Raji (cell line): Measurements from ENCODE around the gene ATP13A4.

Source experiments
- POLR2A ChIP-seq: IDR thresholded peaks from 2 replicates; pipeline ENCODE4 v1.6.1; 2011; ENCODE audit warnings: low read depth, low read length, control low read depth; ENCODE audit not compliant: insufficient read depth

The ATP13A4 gene

DNA sequence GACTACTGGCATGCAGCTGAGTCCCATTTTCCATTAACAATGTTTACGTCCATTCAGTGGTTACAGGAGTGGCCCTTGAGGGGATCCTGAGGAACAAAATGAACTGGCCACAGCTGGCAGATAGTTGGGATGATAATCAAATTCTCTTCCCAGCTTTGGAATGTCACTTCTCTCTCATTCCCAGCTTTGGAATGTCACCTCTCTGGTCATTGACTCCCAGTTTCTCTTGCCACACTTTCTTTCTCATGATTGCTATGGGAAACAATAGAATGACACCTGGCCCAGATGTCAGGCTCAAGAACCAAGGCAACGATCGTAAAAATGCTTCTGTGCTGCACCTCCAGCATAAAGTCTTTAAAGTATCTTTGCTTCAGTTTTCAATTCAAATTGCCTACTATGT lies 34.0 kb downstream of the ATP13A4 start:
- no peak for TF ChIP-seq POLR2A

DNA sequence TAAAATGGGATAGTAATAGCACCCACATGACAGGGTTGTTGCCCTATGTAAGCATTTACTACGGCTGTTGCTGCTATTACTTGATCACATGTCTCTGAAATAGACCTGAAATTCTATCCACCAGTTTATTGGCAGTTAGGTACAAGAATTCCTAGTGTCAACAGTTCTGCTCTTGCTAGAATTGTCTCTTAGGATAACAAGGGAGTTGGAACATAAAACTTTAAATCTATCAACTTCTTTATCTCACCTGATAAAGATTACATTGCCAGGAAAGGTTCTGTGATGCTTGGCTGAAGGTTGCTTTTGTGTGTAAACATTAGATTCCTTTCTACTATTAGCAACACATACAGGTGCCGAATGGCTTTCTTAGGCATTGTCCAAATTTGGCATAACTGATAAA lies 38.7 kb downstream of the ATP13A4 start:
- no peak for TF ChIP-seq POLR2A

DNA sequence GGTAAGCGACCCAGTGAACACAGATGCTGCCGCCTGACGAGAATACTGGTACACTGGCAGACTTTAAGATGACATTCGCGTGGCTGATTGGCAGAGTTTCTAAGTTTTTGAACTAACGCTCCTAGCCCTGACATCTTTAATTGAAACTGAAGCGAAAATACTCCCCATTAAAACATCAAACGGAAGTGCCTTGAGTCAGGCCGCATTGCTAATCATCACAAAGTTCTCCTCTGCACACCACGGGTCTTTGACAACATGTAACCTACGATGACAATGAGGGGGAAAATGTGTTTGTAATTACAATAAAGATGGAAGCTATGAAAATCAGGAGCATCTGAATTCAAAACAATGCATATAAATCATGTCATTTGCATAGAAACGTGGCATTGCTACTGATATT lies 44.5 kb downstream of the ATP13A4 start:
- no peak for TF ChIP-seq POLR2A

DNA sequence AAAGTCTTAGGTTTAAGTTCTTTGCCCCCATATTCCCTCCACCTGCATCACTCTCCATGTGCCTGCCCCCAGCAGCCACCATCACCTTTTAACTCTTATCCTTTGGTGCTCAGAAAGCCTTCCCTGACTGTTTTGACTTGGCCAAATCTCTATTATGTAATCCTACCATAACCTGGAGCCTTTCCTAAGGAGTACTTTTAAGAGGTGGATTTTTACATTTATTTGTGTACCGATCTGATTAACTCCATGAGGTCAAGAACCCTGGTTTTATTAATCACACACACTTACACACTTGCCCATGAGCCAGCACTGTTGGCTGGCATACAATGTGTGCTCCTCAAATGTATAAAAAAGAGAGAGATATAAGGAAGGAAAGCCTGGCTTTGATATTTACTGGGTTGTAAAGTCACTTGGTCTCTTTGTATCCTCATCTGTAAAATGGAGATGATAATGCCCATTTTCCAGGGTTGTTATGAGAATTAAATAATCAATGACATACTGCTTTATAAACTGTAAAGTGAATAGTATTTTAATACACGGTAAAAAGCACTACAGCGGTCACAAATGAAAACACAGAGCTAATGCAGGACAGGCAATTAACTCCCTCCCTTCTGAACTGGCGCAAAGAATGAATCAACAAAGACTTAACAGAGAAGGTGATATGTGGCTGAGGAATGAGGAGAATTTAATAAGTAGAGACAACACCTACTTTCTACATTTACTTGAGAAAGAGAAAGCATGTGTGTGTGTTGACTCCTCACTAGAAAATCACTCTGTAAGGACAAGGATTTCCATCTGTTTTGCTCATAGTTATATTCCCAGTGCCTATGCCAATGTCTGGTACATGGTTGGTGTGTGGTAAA lies 45.4 kb downstream of the ATP13A4 start:
- no peak for TF ChIP-seq POLR2A

DNA sequence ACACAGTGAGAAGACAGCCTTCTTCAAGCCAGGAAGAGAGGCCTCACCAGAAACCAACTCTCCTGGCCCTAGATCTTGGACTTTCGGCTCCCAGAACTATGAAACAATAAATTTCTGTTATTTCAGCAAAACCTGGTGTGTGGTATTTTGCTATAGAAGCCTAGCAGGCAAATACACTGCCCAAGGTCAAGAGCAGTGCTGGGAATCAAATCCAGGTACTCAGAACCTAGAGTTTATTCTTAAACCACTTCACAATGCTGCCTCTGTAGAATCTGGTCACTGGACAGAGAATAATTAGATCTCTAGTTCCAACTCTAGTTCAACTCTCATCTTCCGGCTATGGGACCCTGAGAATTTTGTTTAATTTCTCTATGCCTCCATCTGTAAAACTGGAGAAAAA lies 46.6 kb downstream of the ATP13A4 start:
- TF ChIP-seq POLR2A, result no peak

GRCh38 chr3:193507566-193507965 lies 47.1 kb downstream of the ATP13A4 start:
- no peak for TF ChIP-seq POLR2A

DNA sequence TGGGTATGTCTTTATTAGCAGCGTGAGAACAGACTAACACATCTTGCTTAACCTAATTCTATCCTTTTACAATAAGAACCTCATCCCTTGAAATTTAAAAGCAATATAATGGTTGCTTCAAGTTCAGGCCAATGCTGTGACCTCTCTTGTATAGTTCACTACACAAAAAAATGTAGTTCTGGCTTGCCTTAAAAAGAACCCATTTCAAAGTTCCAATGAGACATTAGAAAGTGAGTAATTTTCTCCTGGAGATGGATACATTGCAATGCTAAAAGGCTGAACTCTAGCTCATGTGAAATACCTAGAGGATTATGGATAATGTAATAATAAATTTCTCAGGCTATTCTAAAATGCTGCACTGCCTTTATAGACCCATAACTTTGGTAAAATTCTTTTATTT lies 47.8 kb downstream of the ATP13A4 start:
- no peak for TF ChIP-seq POLR2A

- TF ChIP-seq POLR2A, result no peak
These were observed 51.8 kb downstream of the ATP13A4 start for GRCh38 chr3:193502871-193503270.

DNA sequence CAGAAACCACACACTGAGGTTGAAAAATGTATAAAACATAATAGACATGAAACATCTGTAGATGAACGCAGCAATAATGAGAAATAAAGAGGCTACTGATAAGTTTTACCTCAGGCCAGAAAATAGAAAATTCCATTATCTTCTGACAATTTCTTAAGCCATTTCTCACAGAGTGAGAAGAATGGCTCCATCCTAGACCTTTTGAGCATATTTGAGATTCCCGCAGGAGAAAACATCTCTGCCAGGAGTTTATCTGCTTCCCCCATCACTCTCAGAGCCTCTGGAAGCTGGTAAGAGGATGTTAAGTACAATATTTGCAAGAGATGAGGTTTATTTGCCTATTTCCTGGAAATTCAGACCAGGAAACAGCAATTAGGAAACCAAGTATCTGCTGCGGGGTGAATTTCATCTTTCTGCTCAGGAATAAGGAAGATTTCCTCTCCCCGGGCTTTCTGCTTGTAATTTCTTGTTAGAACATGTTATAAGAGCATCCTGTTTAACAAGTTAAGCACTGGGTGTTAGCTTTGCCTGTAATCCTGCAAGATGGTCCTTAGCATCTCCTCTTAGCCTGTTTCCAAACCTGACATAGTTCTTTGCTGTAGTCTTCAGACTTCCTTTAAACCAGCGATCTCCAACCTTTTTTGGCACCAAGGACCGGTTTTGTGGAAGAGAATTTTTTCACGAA lies 54.8 kb downstream of the ATP13A4 start:
- no peak for TF ChIP-seq POLR2A

- no peak for TF ChIP-seq POLR2A
These were observed 55.4 kb downstream of the ATP13A4 start for GRCh38 chr3:193499136-193499770.

DNA sequence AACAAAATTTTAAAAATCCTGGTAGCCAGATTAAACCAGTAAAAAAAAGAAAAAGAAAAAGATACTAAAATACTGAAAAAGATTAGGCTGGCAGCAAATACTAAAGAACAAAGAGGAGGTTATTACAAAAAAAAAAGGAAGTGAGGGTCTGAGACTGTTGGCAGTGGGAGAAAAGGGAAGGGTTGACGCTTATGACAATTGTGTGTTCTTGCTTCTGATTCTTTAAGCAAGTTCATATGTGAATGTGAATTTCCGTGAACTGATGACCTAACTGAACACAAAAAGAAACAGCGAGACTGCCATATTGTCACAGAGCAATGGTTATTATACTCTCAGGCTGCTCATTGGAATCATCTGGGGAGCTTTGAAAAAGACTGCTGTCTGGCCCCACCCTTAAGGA lies 56.5 kb downstream of the ATP13A4 start:
- TF ChIP-seq POLR2A, result no peak

- no peak for TF ChIP-seq POLR2A
These were observed 58.0 kb downstream of the ATP13A4 start for GRCh38 chr3:193496658-193497057.

DNA sequence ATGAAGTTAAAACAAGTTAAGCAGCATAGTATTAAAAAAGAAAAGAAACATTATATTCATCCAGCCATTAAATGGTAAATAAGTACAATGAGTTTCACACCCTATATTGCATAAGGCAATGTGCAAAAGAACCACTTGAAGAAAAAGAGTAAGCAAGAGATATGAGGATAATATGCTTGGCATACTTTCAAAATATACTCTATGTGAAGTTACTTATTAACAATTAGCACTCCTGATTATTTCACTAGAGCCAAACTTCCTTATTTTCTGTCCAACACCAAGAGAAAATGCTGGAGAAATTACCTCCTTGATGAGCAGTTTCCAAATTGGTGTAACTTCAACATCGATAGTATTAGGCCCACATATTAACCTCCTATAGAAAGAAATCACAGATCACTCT lies 63.7 kb downstream of the ATP13A4 start:
- TF ChIP-seq POLR2A, result no peak

GRCh38 chr3:193490580-193490979 lies 64.1 kb downstream of the ATP13A4 start:
- no peak for TF ChIP-seq POLR2A

DNA sequence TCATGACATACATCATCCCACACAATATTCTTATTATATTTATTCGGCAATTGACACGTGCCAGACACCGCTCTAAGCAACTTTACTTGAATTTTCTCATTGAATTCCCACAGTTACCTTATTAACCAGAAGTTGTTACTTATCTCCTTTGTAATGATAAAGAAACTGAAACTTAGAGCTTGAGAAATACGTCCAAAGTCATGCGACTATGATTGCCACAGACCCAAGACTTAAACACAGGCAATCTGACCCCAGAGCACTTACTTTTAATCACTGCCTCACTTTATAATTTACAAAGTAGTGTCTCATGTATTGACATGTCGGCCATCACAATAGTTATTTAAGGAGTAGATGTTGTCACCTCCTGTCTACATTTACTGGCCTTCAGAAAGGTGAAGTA lies 64.7 kb downstream of the ATP13A4 start:
- no peak for TF ChIP-seq POLR2A

DNA sequence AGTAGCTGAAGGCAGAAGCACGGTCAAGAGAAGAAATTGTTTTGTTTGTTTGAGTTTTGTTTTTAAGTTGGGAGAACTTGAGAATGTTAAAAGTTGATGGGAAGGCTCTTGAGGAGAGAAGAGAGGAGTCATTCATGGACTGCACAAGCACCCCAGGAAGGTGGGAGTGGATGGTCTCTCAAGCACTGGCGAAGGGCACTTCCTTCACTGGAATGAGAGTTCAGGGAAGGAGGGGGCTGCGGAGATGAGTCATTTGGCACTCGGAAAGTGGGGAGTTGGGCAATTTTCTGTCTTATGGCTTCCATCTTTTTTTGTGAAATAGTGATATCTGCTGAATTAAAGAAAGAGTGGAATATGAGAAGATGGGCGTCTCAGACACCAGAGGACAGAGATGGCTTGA lies 66.0 kb downstream of the ATP13A4 start:
- TF ChIP-seq POLR2A, result no peak

- no peak for TF ChIP-seq POLR2A
These were observed 70.6 kb downstream of the ATP13A4 start for GRCh38 chr3:193483988-193484539.
